Kidney epithelial cell (primary cell): ENCODE results near the gene PRPH2. TPM values are rescaled to one million over a fixed set of nuclear protein-coding genes. Genes with fewer than 3 reads are reported as not detected.
A peak's percentile ranks its signal among the peaks of the same experiment; 100 is the strongest.

ENCODE experiments used
- DNase-seq: peaks from one replicate; pipeline ENCODE4 v3.0.0-alpha.2; 2010; ENCODE audit warnings: low read depth
- H3K27me3 ChIP-seq: 2 replicates; pipeline ENCODE4 v1.6.0; 2011; ENCODE audit warnings: low read length; ENCODE audit not compliant: control insufficient read depth, insufficient read depth
- H3K36me3 ChIP-seq: 2 replicates; pipeline ENCODE4 v1.5.1; 2011; ENCODE audit warnings: low read length; ENCODE audit not compliant: control insufficient read depth, insufficient read depth
- H3K4me3 ChIP-seq: 2 replicates; pipeline ENCODE4 v1.5.1; 2011; ENCODE audit warnings: low read depth, mild to moderate bottlenecking, control low read depth, low read length
- CTCF ChIP-seq: IDR thresholded peaks from 2 replicates; pipeline ENCODE4 v1.5.1; 2011; ENCODE audit warnings: mild to moderate bottlenecking, moderate library complexity, low read length, control low read depth, inconsistent platforms; ENCODE audit not compliant: insufficient read depth, poor library complexity, severe bottlenecking
- total RNA-seq: library from RNA; depleted of rRNA; stranded (reverse); fragments of >200 nt; gene quantifications from 2 replicates; pipeline ENCODE4 v1.2.3, GENCODE V29; 2015

PRPH2 gene
- 0.21 and 0.34 TPM in 2 replicates for total RNA-seq

- TF ChIP-seq CTCF: no peak
- no peak for DNase-seq
- H3K4me3 ChIP-seq: no peak within 1 kb of the TSS
- no peaks in the 10 kb centered on the region for H3K36me3 ChIP-seq
- no peaks in the 10 kb centered on the region for H3K27me3 ChIP-seq
Measured at GRCh38 chr6:42722497-42722896, at the start of gene PRPH2. PRPH2 (minus strand) TSS chr6:42722597; CDS start chr6:42722334, 263 bp downstream.

- Histone ChIP-seq H3K36me3 (no peaks in the 10 kb centered on the region), H3K4me3 (no peak overlapping the region), H3K27me3 (no peaks in the 10 kb centered on the region)
- TF ChIP-seq CTCF: no peak
- DNase-seq: no peak
Measured at GRCh38 chr6:42771741-42772100, 49.3 kb upstream of the PRPH2 start.

GRCh38 chr6:42769836-42770235 lies 47.4 kb upstream of the PRPH2 start:
- Histone ChIP-seq H3K36me3 (no peaks in the 10 kb centered on the region), H3K4me3 (no peak overlapping the region), H3K27me3 (no peaks in the 10 kb centered on the region)
- no peak for TF ChIP-seq CTCF
- no peak for DNase-seq

- DNase-seq: no peak
Measured at GRCh38 chr6:42769051-42769450, 46.7 kb upstream of the PRPH2 start.

GRCh38 chr6:42766163-42766670 lies 43.8 kb upstream of the PRPH2 start:
- Histone ChIP-seq H3K27me3 (no peaks in the 10 kb centered on the region), H3K4me3 (no peak overlapping the region), H3K36me3 (no peaks in the 10 kb centered on the region)
- peak; percentile 50 for DNase-seq
- TF ChIP-seq CTCF: no peak

More at GRCh38 chr6:42769051-42769450, 46.7 kb upstream of the PRPH2 start:
- H3K4me3 ChIP-seq: no peak overlapping the region
- no peak for TF ChIP-seq CTCF
- no peaks in the 10 kb centered on the region for H3K36me3 ChIP-seq
- no peaks in the 10 kb centered on the region for H3K27me3 ChIP-seq

GRCh38 chr6:42764911-42765648 lies 42.7 kb upstream of the PRPH2 start:
- DNase-seq: no peak
- Histone ChIP-seq H3K36me3 (no peaks in the 10 kb centered on the region), H3K27me3 (no peaks in the 10 kb centered on the region), H3K4me3 (no peak overlapping the region)
- no peak for TF ChIP-seq CTCF
